Caco-2 (cell line): ENCODE results near the gene NKIRAS1. TPM values are rescaled to one million over a fixed set of nuclear protein-coding genes. Genes with fewer than 3 reads are reported as not detected.

Experiments
- BruUV-seq: library from RNA; stranded (reverse); fragments of 400-500 nt; replicated peaks from 2 replicates; lab custom pipeline; 2021; lab: Mats Ljungman, UMichigan
- CTCF ChIA-PET: fragments of 300-600 bp; sonication (Branson Sonifier 250); formaldehyde crosslinking; loops from one replicate; lab custom pipeline; 2022; ENCODE audit warnings: antibody characterized with exemption; lab: Charles Lee
- POLR2A ChIA-PET: fragments of 300-600 bp; sonication (Branson Sonifier 250); formaldehyde crosslinking; loops from one replicate; lab custom pipeline; 2022; ENCODE audit warnings: antibody characterized with exemption; lab: Charles Lee
- DNase-seq, 2 experiments: peaks; one replicate each; pipeline versions ENCODE4 v3.0.0 to v3.0.0-alpha.2; 2020 to 2022
- H3K27me3 ChIP-seq: replicated peaks from 2 replicates; pipeline ENCODE4 v1.6.0; 2011; ENCODE audit warnings: low read length; ENCODE audit not compliant: control insufficient read depth, insufficient read depth
- H3K36me3 ChIP-seq: 2 replicates; pipeline ENCODE4 v1.5.1; 2011; ENCODE audit warnings: low read length; ENCODE audit not compliant: control insufficient read depth, insufficient read depth
- H3K4me1 ChIP-seq: fragments of 250-450 bp; sonication (Bioruptor Pico); 2 replicates; pipeline ENCODE4 v1.5.1; 2020; ENCODE audit warnings: mild to moderate bottlenecking
- H3K4me3 ChIP-seq: 2 replicates; pipeline ENCODE4 v1.5.1; 2011; ENCODE audit warnings: low read depth, mild to moderate bottlenecking, control low read depth, low read length
- H3K9me3 ChIP-seq: fragments of 250-450 bp; sonication (Bioruptor Pico); 2 replicates; pipeline ENCODE4 v1.5.1; 2020; ENCODE audit warnings: mild to moderate bottlenecking, moderate library complexity
- H3K27ac Mint-ChIP-seq: one replicate; pipeline ENCODE4 v1.8.0; 2022; ENCODE audit warnings: mixed read lengths; ENCODE audit not compliant: unreplicated experiment
- H3K27me3 Mint-ChIP-seq: one replicate; pipeline ENCODE4 v1.8.0; 2022; ENCODE audit warnings: mixed read lengths; ENCODE audit not compliant: insufficient read depth, unreplicated experiment
- H3K36me3 Mint-ChIP-seq: one replicate; pipeline ENCODE4 v1.8.0; 2022; ENCODE audit warnings: mild to moderate bottlenecking, mixed read lengths; ENCODE audit not compliant: insufficient read depth, unreplicated experiment
- H3K4me1 Mint-ChIP-seq: one replicate; pipeline ENCODE4 v1.8.0; 2022; ENCODE audit warnings: low read depth, mixed read lengths; ENCODE audit not compliant: unreplicated experiment
- H3K4me3 Mint-ChIP-seq: one replicate; pipeline ENCODE4 v1.8.0; 2022; ENCODE audit warnings: mild to moderate bottlenecking, moderate library complexity, mixed read lengths; ENCODE audit not compliant: unreplicated experiment
- H3K9me3 Mint-ChIP-seq: one replicate; pipeline ENCODE4 v1.8.0; 2022; ENCODE audit warnings: mixed read lengths; ENCODE audit not compliant: unreplicated experiment
- intact Hi-C: fragments of 100-400 bp; cut with micrococcal nuclease; formaldehyde crosslinking; loops from one replicate; pipeline ENCODE4 v1.10.0; 2022; ENCODE audit not compliant: unreplicated experiment
- total RNA-seq: library from RNA; stranded (reverse); gene quantifications from 2 replicates; pipeline ENCODE4 v1.2.3, GENCODE V29; 2022
- TF ChIP-seq, protein P1 (sequence below), 2 experiments: fragments of 200-600 bp in 1 of 2; IDR thresholded peaks; 1 replicate in 1 of 2; 2 replicates in 1 of 2; pipeline versions ENCODE4 v1.5.1 to v1.8.0; 2011 to 2022; ENCODE audit warnings: antibody characterized with exemption in 1 of 2, control low read depth in 1 of 2, inconsistent platforms in 1 of 2, low read depth in 1 of 2, low read length in 1 of 2, mild to moderate bottlenecking in 1 of 2, moderate library complexity in 1 of 2; ENCODE audit not compliant: insufficient read depth in 1 of 2, severe bottlenecking in 1 of 2, unreplicated experiment in 1 of 2

The NKIRAS1 gene
- total RNA-seq, 1 experiment from 2014 or later: 6.8 TPM

DNA sequence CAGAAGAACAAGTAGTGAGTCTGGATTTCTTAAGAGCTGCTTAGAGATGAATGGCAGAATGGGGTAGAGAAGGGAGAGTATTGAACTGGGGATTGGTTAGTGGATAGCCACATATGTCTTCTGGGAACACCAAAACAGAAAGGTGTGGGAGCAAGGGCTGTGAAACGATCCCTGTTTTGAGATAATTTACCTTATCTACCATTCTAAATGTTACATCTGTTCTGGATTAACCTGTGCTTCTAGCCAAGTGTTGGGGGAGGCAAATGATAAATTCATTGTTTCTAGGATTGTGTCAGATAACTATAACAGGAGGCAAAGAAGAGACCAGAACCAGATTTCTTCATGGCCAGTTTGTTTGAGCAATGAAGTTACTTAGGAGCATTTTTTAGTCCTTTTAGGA lies 36.7 kb upstream of the NKIRAS1 start:
- H3K4me1 ChIP-seq: peaks cover 5% of the 10 kb centered on the region
- no peaks in the 10 kb centered on the region for H3K27me3 ChIP-seq
- H3K4me3 ChIP-seq: no peak overlapping the region
- TF ChIP-seq, protein P1, sequence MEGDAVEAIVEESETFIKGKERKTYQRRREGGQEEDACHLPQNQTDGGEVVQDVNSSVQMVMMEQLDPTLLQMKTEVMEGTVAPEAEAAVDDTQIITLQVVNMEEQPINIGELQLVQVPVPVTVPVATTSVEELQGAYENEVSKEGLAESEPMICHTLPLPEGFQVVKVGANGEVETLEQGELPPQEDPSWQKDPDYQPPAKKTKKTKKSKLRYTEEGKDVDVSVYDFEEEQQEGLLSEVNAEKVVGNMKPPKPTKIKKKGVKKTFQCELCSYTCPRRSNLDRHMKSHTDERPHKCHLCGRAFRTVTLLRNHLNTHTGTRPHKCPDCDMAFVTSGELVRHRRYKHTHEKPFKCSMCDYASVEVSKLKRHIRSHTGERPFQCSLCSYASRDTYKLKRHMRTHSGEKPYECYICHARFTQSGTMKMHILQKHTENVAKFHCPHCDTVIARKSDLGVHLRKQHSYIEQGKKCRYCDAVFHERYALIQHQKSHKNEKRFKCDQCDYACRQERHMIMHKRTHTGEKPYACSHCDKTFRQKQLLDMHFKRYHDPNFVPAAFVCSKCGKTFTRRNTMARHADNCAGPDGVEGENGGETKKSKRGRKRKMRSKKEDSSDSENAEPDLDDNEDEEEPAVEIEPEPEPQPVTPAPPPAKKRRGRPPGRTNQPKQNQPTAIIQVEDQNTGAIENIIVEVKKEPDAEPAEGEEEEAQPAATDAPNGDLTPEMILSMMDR (IDR thresholded peaks at IDR 0.05; ENCODE audit: insufficient read depth in 1 of 2, low read depth in 1 of 2, low read length in 1 of 2, severe bottlenecking in 1 of 2, unreplicated experiment in 1 of 2): no peak
- Mint-ChIP-seq H3K4me3 (no peak overlapping the region), H3K27ac (no peak overlapping the region), H3K9me3 (no peaks in the 10 kb centered on the region), H3K36me3 (peaks cover 22% of the 10 kb centered on the region), H3K4me1 (peaks cover 6% of the 10 kb centered on the region), H3K27me3 (no peaks in the 10 kb centered on the region)
- POLR2A ChIA-PET: no interaction called here
- H3K9me3 ChIP-seq: no peaks in the 10 kb centered on the region
- CTCF ChIA-PET: interaction anchor here (0.6 kb wide), 1 partner anchor 246 kb away, joined by 3 read pairs; no protein-coding TSS in a partner anchor
- H3K36me3 ChIP-seq: no peaks in the 10 kb centered on the region
- no peak for DNase-seq
- no TSS peak for BruUV-seq
- intact Hi-C loops: no loop called here

DNA sequence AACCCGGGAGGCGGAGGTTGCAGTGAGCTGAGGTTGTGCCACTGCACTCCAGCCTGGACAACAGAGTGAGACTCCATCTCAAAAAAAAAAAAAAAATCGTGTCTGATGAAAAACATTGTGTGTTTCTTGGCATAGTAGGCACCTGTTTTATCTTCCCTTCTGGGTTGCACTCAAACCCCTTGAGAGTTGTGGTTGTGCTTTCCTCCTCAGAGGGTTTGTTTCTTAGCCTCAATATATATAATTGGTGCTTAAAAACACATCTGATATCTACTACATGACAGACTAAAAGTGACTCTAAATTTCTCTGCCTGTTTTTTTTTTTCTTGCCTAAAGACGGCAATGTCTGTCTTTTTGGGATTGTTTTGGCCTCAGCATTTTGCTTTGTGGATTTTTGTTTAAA lies 35.9 kb upstream of the NKIRAS1 start:
- Mint-ChIP-seq H3K27ac (no peak overlapping the region), H3K9me3 (no peaks in the 10 kb centered on the region), H3K4me1 (peaks cover 6% of the 10 kb centered on the region), H3K4me3 (no peak overlapping the region), H3K36me3 (peaks cover 22% of the 10 kb centered on the region), H3K27me3 (no peaks in the 10 kb centered on the region)
- POLR2A ChIA-PET: no interaction called here
- Histone ChIP-seq H3K4me3 (no peak overlapping the region), H3K36me3 (no peaks in the 10 kb centered on the region), H3K4me1 (peaks cover 13% of the 10 kb centered on the region), H3K27me3 (no peaks in the 10 kb centered on the region), H3K9me3 (no peaks in the 10 kb centered on the region)
- TF ChIP-seq, protein P1 (IDR thresholded peaks at IDR 0.05; ENCODE audit: insufficient read depth in 1 of 2, low read depth in 1 of 2, low read length in 1 of 2, severe bottlenecking in 1 of 2, unreplicated experiment in 1 of 2): no peak
- CTCF ChIA-PET: no interaction called here
- intact Hi-C loops: no loop called here
- no peak for DNase-seq
- BruUV-seq: no TSS peak

DNA sequence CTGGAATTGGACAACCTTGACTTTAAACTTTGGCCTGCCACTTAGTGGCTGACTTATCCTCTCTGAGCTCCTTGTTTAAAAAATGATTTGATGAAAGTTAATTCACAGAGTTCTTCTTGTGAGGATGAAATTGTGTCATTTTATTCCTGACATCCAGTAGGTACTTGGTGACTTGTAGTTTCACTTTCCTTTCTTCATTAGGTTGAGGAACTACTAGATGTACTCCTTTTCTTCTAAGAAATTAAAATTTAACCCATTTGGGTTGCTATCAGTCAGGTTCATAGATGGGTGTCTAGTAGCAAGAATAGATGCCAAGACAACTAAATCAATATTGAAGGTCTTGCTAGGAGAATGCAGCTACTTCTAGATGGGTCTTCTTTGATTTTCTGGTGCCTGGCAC lies 33.5 kb upstream of the NKIRAS1 start:
- DNase-seq: no peak
- no peak overlapping the region for H3K27ac Mint-ChIP-seq
- POLR2A ChIA-PET: no interaction called here
- intact Hi-C loops: no loop called here
- H3K9me3 Mint-ChIP-seq: no peaks in the 10 kb centered on the region
- H3K4me3 ChIP-seq: no peak overlapping the region
- peaks cover 27% of the 10 kb centered on the region for H3K36me3 Mint-ChIP-seq
- H3K27me3 Mint-ChIP-seq: no peaks in the 10 kb centered on the region
- peaks cover 7% of the 10 kb centered on the region for H3K4me1 Mint-ChIP-seq
- H3K4me3 Mint-ChIP-seq: no peak overlapping the region
- H3K9me3 ChIP-seq: no peaks in the 10 kb centered on the region
- BruUV-seq: no TSS peak
- TF ChIP-seq, protein P1 (IDR thresholded peaks at IDR 0.05; ENCODE audit: insufficient read depth in 1 of 2, low read depth in 1 of 2, low read length in 1 of 2, severe bottlenecking in 1 of 2, unreplicated experiment in 1 of 2): no peak
- CTCF ChIA-PET: no interaction called here
- peaks cover 24% of the 10 kb centered on the region for H3K4me1 ChIP-seq
- H3K27me3 ChIP-seq: no peaks in the 10 kb centered on the region
- H3K36me3 ChIP-seq: no peaks in the 10 kb centered on the region
